M059J (cell line): ENCODE results near the gene GASK1A. TPM values are rescaled to one million over a fixed set of nuclear protein-coding genes. Genes with fewer than 3 reads are reported as not detected.

Experiments
- DNase-seq: peaks from one replicate; pipeline ENCODE4 v3.0.0-alpha.2; 2012; ENCODE audit warnings: low read depth
- total RNA-seq: library from RNA; depleted of rRNA; stranded (reverse); fragments of >200 nt; shearing (Covaris generic); gene quantifications from 2 replicates; pipeline ENCODE4 v1.2.3, GENCODE V29; 2014

GASK1A gene
- total RNA-seq, 1 experiment from 2014 or later, result 3.4 TPM

DNA sequence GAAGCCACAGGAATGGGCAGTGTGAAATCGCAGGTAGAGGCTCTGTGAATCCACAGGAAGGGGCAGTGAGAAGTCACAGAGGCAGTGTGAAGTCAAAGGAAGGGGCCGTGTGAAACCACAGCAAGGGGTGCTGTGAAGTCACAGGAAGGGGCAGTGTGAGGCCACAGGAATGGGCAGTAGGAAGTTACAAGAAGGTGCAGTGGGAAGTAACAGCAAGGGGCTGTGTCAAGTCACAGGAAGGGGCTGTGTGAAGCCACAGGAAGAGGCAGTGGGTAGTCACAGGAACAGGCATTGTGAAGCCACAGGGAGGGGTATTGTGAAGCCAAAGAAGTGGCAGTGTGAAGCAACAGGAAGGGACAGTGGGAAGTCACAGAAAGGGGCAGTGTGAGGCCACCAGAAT lies 34.1 kb downstream of the GASK1A start:
- no peak for DNase-seq

DNA sequence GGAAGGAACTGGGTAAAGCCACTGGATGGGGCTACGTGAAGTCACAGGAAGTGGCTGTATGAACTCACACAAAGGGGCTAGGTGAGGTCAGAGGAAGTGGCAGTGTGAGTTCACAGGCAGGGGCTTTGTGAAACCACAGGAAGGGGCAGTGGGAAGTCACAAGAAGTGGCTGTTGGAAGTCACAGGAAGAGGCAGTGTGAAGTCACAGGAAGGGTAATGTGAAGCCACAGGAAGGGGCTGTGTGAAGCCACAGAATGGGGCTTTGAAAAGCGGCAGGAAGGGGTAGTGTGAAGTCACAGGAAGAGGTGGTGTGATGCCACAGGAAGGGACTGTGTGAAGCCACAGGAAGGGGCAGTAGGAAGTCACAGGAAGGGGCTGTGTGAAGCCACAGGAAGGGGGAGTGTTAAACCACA lies 34.6 kb downstream of the GASK1A start:
- DNase-seq, result no peak

DNA sequence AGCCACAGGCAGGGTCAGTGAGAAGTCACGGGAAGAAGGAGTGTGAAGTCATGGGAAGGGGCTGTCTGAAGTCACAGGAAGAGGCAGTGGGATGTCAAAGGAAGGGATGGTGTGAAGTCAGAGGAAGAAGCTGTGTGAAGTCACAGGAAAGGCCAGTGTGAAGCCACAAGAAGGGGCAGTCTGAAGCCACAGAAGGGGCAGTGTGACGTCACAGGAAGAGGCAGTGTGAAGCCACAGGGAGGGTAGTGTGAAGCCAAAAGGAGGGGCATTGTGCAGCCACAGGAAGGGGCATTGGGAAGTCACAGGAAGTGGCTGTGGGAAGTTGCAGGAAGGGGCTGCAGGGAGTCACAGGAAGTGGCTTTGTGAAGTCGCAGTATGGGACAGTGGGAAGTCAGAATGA lies 35.1 kb downstream of the GASK1A start:
- DNase-seq, result no peak

DNA sequence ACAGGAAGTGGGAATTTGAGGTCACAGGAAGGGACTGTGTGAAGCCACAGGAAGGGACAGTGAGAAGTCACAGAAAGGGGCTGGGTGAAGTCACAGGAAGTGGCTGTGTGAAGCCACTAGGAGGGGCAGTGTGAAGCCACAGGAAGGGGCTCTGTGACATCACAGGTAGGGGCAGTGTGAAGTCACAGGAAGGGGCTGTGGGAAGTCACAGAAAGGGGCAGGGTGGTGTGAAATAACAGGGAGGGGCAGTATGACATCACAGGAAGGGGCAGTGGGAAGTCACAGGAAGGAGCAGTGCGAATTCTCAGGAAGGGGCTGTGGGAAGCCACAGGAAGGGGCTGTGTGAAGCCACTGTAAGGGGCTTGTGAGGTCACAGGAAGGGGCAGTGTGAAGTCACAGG lies 35.8 kb downstream of the GASK1A start:
- DNase-seq, result no peak

DNA sequence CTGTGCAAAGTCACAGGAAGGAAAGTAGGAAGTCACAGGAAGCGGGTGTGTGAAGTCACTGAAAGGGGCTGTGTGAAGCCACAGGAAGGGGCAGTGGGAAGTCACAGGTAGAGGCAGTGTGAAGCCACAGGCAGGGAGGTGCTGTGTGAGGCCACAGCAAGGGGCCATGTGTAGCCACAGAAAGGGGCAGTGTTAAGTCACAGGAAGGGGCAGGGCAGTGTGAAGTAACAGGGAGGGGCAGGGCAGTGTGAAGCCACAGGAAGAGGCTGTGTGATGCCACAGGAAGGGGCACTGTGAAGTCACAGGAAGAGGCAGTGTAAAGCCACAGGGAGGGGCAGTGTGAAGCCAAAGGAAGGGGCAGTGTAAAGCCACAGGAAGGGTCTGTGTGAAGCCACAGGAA lies 36.5 kb downstream of the GASK1A start:
- DNase-seq, result no peak

DNA sequence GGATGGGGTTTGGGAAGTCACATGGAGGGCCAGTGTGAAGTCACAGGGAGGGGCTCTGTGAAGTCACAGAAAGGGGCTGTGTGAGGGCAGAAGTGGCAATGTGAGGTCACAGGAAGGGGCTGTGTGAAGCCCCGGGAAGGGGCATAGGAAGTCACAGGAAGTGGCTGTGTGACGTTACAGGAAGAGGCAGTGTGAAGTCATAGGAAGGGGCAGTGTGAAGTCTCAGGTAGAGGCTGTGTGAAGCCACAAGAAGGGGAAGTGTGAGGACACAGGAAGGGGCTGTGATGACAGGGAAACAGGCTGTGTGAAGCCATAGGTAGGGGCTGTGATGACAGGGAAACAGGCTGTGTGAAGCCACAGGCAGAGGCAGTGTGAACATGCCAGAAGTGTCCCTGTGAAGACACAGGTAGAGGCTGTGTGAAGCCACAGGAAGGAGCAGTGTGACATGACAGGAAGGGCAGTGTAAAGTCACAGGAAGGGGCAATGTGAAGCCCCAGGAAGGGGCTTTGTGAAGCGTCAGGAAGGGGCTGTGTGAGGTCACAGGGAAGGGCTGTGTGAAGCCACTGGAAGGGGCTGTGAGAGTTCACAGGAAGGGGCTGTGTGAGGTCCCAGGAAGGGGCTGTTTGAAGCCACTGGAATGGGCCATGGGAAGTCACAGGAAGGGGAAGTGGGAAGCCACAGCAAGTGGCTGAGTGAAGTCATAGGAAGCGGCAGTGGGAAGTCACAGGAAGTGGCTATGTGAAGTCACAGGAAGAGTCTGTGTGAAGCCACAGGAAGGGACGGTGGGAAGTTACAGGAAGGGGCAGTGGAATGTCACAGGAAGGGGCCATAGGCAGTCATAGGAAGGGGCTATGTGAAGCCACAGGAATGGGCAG lies 37.1 kb downstream of the GASK1A start:
- DNase-seq, result no peak

DNA sequence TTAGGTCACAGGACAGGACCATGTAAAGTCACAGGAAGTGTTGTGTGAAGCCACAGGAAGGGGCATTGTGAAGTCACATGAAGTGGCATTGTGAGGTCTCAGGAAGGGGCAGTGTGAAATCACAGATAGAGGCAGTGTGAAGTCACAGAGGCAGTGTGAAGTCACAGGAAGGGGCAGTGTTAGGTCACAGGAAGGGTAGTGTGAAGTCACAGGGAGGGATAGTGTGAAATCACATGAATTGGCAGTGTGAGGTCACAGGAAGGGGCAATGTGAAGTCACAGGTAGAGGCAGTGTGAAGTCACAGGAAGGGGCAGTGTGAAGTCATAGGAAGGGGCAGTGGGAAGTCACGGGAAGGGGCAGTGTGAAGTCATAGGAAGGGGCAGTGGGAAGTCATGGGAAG lies 37.9 kb downstream of the GASK1A start:
- DNase-seq, result no peak

DNA sequence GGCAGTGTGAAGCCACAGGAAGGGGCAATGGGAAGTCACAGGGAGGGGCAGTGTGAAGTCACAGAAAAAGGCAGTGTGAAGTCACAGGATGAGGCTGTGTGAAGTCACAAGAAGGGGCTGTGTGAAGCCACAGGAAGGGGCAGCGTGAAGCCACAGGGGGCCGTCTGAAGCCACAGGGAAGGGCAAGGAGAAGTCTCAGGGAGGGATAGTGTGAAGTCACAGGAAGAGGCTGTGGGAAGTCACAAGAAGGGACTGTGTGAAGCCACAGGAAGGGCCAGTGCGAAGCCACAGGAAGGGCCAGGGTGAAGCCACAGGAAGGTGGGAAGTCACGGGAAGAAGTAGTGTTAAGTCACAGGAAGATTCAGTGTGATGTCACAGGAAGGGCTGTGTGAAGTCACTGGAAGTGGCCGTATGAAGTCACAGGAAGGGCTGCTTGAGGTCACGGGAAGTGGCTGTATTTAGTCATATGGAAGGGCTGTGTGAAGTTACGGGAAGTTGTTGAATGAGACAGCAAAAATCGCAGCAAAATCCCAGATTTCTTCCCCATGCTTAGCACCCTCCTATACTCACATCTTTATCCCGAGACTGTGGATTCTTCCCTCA lies 38.6 kb downstream of the GASK1A start:
- no peak for DNase-seq

DNA sequence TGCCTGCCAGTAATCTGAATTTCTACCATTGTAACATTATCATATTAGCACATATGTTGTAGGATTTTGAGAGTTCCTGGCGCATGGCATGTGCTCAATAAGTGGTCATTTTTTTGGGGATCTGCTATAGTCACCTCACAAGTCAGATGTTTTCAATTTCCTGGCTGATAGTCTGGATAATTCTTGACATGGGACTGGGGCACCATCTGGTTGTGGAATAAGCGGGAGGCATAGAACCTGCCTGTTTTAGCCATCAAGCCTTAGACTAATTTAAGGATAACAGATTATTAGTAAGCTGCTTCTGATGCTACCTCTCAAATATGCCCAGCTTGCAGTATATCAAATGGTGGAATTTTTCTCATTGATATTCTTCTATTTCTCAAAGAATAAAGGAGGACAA lies 39.1 kb downstream of the GASK1A start:
- no peak for DNase-seq

DNA sequence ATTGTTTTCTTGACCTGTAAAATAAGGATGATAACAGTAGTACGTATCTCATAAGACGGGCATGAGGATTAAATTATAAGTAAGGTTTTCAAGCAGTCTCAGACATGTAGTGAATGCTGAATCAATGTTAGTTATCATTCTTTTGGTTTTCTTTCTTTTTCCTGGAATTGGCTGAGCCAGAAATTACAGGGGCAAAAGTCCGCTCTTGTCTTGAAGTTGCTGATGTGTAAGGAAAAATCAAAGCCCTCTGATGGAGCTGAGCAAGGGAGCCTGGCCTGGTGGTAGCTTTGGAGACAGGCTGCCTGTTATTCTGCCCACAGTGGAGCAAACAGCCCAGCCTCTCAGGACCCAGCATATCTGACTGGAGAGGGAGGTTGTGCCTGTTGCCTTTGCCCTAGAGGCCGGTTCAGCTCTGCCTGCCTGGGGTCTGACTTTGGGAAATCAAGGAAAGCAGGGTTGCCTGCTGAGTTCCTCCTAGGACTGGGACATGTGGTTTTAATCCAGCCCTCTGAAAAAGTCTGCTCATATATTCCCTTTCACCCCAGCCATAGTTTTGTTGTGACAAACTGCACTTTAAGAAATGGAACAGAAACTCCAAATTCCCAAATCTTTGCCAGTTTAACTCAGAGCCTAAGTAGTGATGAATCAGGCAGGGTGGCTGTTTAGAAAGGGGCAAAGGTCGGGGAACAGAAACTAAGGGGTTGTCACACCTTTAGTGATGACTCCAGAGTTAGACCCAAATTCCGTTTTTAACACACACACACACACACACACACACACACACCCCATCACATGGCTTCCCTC lies 40.1 kb downstream of the GASK1A start:
- DNase-seq, result no peak

DNA sequence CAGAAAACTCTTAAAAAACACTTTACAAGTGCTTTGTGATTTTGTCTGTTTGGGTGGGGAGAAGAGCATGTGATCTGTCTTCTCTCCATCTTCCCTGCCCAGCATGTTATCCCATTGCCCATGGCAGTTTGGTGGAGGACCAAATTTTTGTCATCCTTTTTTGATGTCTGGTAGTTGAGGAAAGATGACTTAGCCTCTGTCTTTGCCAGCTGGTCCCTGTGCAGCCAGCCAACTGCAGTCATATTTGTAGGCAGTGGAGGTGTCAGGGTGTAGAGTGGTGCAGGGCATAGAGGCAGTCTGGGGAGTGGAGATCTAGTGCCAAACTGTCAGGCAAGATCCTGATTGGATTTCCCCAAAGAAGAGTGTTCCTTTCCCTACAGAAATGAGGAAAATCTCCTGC lies 40.7 kb downstream of the GASK1A start:
- no peak for DNase-seq

DNA sequence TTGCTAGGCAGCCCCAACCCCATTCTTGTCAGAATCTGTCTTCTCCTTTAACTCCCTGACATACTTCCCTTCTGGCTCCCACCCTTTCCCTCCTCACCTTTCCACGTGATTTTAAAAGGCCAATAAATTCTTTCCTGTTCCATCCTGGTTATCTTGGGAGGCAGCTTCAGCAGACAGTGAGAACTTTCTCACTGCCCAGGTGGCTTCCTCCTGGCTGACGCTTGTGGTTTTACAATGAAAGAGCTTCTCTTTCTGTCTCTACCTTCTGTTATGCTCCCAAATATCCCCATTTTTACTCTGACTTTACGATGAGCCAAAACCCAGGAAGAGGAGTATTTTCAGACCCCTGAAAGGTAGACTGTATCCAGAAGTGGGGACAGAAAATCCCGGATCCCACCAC lies 42.1 kb downstream of the GASK1A start:
- no peak for DNase-seq

DNA sequence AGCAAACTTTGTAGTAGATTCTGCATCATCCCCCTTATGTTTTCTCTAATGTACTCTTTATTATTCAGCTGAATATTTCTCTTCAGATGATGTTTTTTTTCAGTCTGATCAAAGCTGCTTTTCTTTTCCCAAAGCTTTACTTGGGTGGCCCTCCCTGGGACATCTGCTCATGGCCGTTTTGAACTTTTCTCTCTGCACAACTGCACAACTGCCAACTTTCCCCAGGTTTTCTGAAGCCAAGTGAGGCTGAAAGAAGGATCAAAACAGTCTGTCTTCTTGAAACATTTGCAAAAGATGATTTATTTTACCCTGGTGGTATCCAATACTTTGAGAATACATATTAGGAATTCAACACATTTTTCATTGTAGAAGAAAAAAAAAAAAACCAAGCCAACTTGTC lies 43.0 kb downstream of the GASK1A start:
- DNase-seq, result no peak

DNA sequence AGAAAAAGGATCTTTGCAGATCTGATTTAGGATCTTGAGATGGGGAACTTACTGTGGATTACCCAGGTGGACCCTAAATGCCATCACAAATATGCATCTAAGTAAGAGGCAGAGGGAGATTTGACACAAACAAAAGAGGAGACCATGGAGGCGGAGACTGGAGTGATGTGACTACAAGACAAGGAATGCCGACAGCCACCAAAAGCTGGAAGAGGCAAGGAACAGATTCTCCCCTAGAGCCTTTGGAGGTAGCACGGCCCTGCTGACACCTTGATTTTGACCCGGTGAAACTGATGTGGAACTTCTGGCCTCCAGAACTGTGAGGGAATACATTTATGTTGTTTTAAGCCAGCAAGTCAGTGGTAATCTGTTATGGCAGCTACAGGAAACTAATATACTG lies 44.0 kb downstream of the GASK1A start:
- DNase-seq, result peak; percentile 7

DNA sequence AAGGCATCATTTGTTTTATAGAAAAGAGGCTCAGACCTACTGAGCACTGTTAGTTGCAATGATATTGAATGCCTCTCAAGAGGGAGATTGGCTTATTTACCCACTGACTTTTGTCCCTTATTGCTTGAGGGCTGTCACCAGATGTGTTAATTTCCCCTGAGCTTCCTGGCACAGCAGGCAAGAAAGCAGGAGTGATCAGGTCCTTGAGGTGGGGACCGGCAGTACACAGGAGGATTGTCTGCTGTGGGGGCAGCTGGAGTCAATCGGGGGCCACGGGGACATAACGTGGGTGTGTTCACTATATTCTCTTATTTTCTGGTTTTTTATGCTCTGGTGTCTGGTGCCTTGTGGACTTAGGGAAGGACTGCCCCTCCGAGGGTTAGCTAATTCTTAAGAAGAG lies 44.6 kb downstream of the GASK1A start:
- DNase-seq, result no peak

DNA sequence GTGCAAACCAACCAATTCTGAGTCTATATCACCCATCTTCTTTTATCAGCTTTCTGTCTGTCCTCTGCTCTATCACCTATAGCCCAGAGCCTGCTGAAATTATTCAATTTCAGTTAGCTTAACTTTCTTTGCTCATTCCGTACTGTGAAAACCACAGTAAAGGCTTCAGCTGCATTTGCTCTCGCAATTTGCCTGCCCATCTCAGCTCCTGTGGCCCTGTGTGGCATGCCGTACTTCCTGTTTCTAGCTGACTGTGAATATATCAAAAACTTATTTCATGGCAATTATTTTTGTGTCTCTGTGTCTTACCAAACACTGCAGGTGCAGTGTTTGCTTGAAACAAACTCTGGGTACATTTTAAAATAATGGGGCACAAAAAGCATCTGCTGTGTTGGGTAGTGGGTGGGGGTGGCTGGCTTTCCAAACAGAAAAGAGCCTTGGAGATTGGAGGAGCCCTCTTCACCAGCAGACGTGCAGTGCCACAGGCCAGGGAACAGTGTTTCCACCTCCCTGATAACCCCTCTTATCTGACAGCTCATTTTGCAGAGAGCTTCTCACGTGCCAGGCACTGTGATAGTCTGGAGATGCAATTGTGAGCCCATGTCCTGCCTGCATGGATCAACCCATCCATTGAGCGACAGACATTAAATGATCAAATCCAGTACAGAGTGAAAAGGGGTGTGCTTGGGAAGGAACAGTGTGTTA lies 45.2 kb downstream of the GASK1A start:
- no peak for DNase-seq

DNA sequence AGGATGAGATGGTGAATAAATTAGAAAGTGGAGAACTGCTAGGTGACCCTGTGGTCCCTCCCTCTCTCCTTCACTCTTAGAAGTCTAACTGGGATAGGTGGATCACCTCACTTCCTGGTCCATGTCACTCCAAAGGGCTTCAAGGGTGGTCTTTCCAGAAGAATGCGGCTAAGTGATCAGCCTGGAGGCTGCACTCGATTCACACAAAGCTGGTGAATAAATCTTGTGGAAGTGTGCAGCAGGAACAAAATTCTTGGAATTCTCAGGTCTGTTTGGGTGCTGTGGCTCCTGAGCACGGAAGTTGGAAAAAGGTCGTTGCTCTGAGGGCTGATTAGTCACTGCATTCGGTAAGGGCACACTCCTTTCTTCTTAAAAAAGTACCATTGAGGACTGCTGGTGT lies 46.3 kb downstream of the GASK1A start:
- DNase-seq, result no peak

DNA sequence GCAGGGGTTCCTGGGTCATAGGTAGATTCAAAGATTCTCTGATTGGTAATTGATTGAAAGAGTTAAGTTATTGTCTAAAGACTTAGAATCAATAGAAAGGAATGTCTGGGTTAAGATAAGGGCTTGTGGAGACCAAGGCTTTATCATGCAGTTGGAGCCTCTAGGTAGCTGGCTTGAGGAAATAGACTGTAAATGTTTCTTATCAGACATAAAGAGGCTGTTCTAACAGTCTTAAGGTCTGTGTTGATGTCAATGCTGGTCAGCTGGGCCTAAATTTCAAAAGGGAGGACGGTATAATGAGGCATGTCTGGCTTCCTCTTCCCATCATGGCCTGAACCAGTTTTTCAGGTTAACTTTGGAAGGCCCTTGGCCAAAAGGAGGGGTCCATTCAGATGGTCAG lies 48.9 kb downstream of the GASK1A start:
- DNase-seq, result no peak

DNA sequence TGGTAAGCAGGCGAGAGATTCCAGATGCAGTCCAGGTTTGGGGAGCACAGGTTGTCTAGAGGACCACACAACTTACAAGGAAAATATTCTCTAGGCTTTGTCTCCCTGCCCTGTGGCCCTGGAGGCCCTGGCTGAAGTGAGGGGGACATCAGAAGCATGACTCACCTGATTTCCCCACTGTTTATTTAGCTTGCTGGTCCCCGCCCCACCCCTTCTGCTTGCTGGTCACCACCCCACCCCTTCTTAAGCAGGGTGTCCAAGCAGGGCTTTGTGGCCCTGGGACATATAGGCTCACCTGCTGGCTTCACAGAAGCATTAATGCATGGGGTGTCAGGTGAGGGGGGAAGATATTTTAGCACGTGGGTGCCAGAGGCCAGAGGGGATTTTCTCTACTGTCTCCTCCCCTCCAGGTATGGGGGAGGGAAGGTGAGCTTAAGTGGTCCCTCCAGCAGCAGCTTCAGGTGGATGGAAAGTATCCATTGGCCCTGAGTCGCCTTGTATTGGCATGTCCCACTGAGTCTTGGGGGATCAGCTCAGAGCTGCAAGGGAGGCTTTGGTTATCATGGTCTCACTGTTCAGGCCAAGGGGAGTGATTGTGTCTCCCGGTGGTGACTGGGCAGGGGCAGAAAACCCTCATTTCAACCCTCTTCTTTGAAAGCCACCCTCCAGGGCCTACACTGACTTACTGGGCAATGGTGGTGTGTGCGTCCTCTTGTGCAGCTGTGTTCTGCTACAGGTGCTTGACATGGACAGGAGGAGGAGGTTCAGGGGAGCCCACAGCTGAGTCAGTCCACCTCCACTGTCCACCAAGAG lies 49.8 kb downstream of the GASK1A start:
- peak; percentile 6 for DNase-seq

DNA sequence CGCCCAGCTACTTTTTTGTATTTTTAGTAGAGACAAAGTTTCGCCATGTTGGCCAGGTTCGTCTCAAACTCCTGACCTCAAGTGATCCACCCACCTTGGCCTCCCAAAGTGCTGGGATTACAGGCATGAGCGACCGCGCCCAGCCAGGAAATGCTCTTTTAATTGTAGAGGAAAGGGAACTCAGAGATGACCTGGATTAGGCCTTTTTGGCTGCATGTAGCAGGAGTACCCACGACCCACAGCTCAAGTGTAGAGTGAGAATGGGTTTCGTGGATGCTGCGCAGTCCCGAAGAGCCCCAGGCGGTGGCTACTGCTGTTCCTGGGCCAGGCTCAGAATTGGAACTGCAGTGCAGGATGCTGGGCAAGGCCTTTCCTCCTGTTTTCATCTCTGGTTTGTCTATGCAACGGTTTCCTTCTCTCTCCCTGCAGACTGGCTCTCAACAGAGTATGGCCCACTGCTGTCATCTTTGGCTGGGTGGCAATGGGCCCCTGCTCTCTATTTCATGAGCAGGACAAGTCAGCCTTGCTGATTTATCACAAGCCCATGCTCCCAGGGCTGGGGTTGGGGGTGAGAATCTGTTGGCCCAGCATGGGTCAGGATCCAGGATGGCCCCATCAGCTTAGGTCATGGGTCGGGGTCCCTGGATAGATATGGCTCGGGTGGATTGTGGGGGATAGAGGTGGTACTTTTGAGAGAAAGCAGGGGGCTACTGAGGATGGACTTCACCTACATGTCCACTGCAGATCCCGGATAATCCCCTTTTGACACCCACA lies 51.2 kb downstream of the GASK1A start:
- no peak for DNase-seq
